DND-41 (cell line): ENCODE measurements around the gene CELSR1.

Source experiments
- EZH2 ChIP-seq: IDR thresholded peaks from 3 replicates; pipeline ENCODE4 v1.6.1; 2012; ENCODE audit warnings: borderline replicate concordance, low read depth, mild to moderate bottlenecking, moderate library complexity, low read length, inconsistent platforms; ENCODE audit not compliant: severe bottlenecking
- TF ChIP-seq, protein P1 (sequence below): IDR thresholded peaks from 2 replicates; pipeline ENCODE4 v1.5.1; 2012; ENCODE audit warnings: borderline replicate concordance, low read length, moderate library complexity, mild to moderate bottlenecking; ENCODE audit not compliant: poor library complexity, severe bottlenecking; ENCODE audit errors: extremely low read depth

DNA sequence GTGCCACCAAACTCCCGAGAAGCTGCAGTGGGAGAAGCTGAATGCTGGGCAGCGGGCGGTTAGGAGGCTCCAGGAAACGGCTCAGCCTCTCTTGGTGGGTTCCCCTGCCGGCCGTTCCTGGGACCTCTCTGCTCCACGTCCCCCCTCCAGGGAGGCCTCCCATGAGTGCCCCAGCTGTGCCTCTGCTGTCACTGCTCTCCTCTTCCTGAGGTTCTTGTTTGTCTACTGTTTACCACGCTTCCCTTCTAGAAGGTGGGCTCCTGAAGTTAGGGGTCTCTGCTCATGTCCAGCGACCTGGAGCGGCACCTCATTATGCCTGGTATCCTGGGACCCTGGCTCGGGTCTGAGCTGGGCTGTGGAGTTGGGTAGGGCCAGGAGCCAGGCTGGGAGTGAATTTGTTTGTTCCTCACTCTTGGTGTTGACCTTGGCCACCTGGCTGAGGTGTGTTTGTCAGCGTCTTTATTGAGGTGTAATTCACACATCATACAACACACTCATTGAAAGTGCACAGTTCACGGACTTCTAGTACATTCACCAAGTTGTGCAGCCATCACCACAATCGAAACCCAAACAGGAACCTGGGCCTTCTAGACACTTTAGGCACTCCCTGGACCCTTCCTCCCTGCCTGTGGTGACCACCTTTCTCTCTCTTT lies 45.0 kb upstream of the CELSR1 start:
- TF ChIP-seq, protein P1, sequence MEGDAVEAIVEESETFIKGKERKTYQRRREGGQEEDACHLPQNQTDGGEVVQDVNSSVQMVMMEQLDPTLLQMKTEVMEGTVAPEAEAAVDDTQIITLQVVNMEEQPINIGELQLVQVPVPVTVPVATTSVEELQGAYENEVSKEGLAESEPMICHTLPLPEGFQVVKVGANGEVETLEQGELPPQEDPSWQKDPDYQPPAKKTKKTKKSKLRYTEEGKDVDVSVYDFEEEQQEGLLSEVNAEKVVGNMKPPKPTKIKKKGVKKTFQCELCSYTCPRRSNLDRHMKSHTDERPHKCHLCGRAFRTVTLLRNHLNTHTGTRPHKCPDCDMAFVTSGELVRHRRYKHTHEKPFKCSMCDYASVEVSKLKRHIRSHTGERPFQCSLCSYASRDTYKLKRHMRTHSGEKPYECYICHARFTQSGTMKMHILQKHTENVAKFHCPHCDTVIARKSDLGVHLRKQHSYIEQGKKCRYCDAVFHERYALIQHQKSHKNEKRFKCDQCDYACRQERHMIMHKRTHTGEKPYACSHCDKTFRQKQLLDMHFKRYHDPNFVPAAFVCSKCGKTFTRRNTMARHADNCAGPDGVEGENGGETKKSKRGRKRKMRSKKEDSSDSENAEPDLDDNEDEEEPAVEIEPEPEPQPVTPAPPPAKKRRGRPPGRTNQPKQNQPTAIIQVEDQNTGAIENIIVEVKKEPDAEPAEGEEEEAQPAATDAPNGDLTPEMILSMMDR, result no peak
- no peak for TF ChIP-seq EZH2
